BLaER1 (cell line): Measurements from ENCODE around the gene OBSCN.

Source experiments
- H3K27ac ChIP-seq: shearing (Covaris generic); formaldehyde crosslinking; 2 replicates; pipeline ENCODE4 v1.8.1; 2022
- H3K27me3 ChIP-seq: shearing (Covaris generic); formaldehyde crosslinking; 2 replicates; pipeline ENCODE4 v1.8.1; 2022
- H3K36me3 ChIP-seq: shearing (Covaris generic); formaldehyde crosslinking; 2 replicates; pipeline ENCODE4 v1.8.1; 2022
- H3K4me1 ChIP-seq: shearing (Covaris generic); formaldehyde crosslinking; 2 replicates; pipeline ENCODE4 v1.8.1; 2022
- H3K4me2 ChIP-seq: shearing (Covaris generic); formaldehyde crosslinking; 2 replicates; pipeline ENCODE4 v1.8.1; 2022
- H3K4me3 ChIP-seq: shearing (Covaris generic); formaldehyde crosslinking; 2 replicates; pipeline ENCODE4 v1.8.1; 2022
- H3K9ac ChIP-seq: shearing (Covaris generic); formaldehyde crosslinking; 2 replicates; pipeline ENCODE4 v1.8.1; 2022
- H3K9me3 ChIP-seq: shearing (Covaris generic); formaldehyde crosslinking; 2 replicates; pipeline ENCODE4 v1.8.1; 2022
- H4K20me1 ChIP-seq: shearing (Covaris generic); formaldehyde crosslinking; 2 replicates; pipeline ENCODE4 v1.8.1; 2022
- Cebpa-rat ChIP-seq: shearing (Covaris generic); IDR thresholded peaks from 2 replicates; pipeline ENCODE4 v1.8.1; 2022

The OBSCN gene

DNA sequence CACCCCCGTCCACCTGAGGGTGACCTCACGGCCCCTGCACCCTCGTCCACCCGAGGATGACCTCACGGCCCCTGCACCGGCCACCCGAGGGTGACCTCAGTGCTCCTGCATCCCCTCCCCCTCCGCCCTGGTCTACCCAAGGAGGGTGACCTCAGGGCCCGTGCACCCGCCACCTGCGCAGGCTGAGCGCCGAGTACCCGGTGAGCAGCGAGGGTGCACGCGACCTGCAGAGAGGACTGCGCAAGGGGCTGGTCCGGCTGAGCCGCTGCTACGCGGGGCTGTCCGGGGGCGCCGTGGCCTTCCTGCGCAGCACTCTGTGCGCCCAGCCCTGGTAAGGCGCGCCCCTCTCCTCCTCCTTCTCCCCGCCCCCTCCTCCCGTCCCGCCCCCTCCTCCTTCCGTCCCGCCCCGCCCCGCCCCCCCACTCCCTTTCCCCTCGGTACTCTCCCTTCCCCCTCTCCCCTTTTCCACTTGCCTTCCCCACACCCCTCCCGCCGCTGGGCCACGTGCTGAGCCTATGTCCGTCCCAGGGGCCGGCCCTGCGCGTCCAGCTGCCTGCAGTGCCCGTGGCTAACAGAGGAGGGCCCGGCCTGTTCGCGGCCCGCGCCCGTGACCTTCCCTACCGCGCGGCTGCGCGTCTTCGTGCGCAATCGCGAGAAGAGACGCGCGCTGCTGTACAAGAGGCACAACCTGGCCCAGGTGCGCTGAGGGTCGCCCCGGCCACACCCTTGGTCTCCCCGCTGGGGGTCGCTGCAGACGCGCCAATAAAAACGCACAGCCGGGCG is 170.4 kb downstream of the OBSCN start:
- H3K4me3 ChIP-seq: peak overlapping the region; percentile 67
- no peaks in the 10 kb centered on the region for H3K36me3 ChIP-seq
- H3K4me2 ChIP-seq: peak overlapping the region; percentile 88
- no peak for TF ChIP-seq Cebpa-rat
- H3K4me1 ChIP-seq: peaks cover 13% of the 10 kb centered on the region
- peaks cover 29% of the 10 kb centered on the region for H3K27me3 ChIP-seq
- peaks cover 18% of the 10 kb centered on the region for H4K20me1 ChIP-seq
- H3K27ac ChIP-seq: no peak overlapping the region
- H3K9ac ChIP-seq: peak overlapping the region; percentile 62
- no peaks in the 10 kb centered on the region for H3K9me3 ChIP-seq

DNA sequence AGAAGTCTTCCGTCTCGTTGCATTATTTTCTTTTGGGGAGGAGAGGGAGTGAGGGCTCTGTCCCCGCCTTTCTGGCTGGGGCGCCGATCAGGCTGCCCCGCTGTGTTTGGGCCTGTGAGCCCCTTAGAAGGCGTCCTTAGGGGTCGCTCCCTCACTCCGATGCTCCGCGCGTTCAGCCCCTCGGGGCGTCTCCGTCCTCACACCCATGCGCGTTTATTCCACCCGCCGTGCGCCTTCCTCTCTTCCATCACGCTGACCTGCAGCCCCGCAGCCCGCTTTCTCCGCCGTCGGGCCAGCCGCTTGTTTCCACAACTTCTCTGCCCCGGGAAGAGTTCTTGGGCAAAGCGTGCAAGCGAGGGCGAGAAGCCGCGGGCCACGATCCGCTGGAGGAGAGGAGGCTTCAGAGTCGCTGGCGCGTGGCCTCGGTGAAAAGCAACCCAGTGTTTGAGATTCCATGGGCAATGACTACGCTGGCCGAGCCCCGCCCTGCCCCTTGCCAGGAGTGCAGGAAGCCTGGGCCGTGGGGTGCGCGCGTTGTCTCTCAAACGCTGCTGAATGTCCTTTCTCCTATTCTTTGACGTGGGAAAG is 171.1 kb downstream of the OBSCN start:
- TF ChIP-seq Cebpa-rat: no peak
- Histone ChIP-seq H3K27me3 (peaks cover 29% of the 10 kb centered on the region), H3K4me1 (peaks cover 13% of the 10 kb centered on the region), H3K9me3 (no peaks in the 10 kb centered on the region), H3K36me3 (no peaks in the 10 kb centered on the region), H3K9ac (peak overlapping the region; percentile 62), H3K4me3 (peak overlapping the region; percentile 67), H4K20me1 (peaks cover 18% of the 10 kb centered on the region), H3K27ac (no peak overlapping the region), H3K4me2 (peak overlapping the region; percentile 88)

DNA sequence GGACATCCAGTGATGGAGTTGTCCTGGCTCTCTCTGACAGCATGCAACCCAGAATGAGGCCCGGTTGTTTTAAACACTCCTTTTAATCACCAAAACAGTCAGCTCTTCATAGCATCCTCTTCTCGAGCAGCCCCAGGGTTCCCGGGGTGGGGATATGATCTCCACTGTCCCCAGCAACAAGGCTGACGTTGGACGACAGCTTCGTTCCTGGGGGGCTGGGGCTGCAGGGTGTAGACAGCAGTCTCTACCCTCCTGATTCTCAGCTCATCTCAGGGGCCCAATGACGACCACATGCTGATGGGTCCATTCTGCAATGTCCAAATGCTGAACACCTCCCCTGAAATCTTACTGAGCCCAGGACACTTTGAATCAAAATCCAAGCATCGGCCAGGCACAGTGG is 171.8 kb downstream of the OBSCN start:
- peaks cover 18% of the 10 kb centered on the region for H4K20me1 ChIP-seq
- no peak for TF ChIP-seq Cebpa-rat
- H3K36me3 ChIP-seq: no peaks in the 10 kb centered on the region
- peak overlapping the region; percentile 67; the same call in 1 of the 2 replicates for H3K4me3 ChIP-seq
- no peak overlapping the region for H3K9ac ChIP-seq
- H3K4me2 ChIP-seq: peak overlapping the region; percentile 88
- no peaks in the 10 kb centered on the region for H3K9me3 ChIP-seq
- no peak overlapping the region for H3K27ac ChIP-seq
- peaks cover 13% of the 10 kb centered on the region for H3K4me1 ChIP-seq
- peaks cover 29% of the 10 kb centered on the region for H3K27me3 ChIP-seq

DNA sequence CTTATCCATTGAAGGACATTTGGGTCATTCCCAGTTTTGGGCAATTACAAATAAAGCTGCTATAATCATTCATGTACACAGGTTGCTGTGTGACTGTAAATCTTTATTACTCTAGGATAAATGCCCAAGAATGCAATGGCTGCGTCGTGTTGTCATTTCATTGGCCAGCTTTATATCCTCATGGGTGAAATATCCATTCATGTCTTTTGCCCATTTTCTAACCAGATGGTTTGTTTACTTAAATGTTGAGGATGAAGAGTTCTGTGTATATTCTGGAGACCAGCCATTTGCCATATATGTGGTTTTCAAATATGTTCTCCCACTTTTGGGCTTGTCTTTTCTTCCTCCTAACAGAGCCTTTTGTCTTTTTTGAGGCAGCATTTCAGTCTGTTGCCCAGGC is 173.5 kb downstream of the OBSCN start:
- H3K9ac ChIP-seq: no peak overlapping the region
- peaks cover 13% of the 10 kb centered on the region for H3K4me1 ChIP-seq
- H3K36me3 ChIP-seq: no peaks in the 10 kb centered on the region
- no peak overlapping the region for H3K4me3 ChIP-seq
- H3K27ac ChIP-seq: no peak overlapping the region
- H3K27me3 ChIP-seq: peaks cover 29% of the 10 kb centered on the region
- H4K20me1 ChIP-seq: peaks cover 18% of the 10 kb centered on the region
- no peak for TF ChIP-seq Cebpa-rat
- no peak overlapping the region for H3K4me2 ChIP-seq
- H3K9me3 ChIP-seq: no peaks in the 10 kb centered on the region

DNA sequence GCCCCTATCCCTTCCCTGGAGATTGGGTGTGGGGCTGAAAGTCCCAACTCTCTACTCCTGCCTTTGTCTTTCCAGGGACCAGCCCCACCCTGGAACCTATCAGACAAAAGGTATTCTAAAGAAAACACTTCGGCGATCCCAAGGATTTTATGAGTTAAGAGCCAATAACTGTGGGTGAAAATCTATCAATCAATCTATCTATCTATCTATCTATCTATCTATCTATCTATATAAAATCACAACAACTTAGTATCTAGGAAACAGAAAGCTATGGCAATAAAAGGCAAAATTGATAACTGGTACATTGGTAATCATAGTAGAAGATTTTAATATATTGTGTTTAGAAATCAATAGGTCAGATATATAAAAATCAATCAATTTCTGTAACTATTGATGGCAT is 175.9 kb downstream of the OBSCN start:
- Histone ChIP-seq H3K9me3 (no peaks in the 10 kb centered on the region), H3K27me3 (peaks cover 15% of the 10 kb centered on the region), H4K20me1 (peaks cover 6% of the 10 kb centered on the region; the same call in 1 of the 2 replicates), H3K4me2 (no peak overlapping the region), H3K27ac (no peak overlapping the region), H3K9ac (no peak overlapping the region), H3K4me3 (no peak overlapping the region), H3K4me1 (peaks cover 8% of the 10 kb centered on the region), H3K36me3 (no peaks in the 10 kb centered on the region)
- no peak for TF ChIP-seq Cebpa-rat

DNA sequence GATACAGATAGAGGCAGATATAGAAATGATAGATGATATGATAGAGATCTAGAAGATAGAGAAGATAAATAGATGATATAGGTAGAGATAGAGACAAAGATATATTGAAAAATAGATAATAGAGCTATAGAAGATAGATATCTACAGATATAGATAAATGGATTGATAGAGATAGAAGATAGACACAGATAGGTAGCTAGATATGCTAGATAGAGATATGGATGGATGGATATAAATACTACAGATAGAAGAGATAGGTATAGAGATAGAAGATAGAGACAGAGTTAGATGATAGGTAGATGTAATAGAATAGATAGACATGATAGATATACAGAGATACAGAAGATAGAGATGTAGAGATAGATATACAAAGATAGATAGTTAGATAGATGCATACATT is 177.4 kb downstream of the OBSCN start:
- Histone ChIP-seq H3K36me3 (no peaks in the 10 kb centered on the region), H3K4me2 (no peak overlapping the region), H3K27ac (no peak overlapping the region), H3K9ac (no peak overlapping the region), H3K27me3 (peaks cover under 1% of the 10 kb centered on the region; the same call in 1 of the 2 replicates), H4K20me1 (no peaks in the 10 kb centered on the region), H3K4me1 (no peaks in the 10 kb centered on the region), H3K4me3 (no peak overlapping the region), H3K9me3 (no peaks in the 10 kb centered on the region)
- TF ChIP-seq Cebpa-rat: no peak

DNA sequence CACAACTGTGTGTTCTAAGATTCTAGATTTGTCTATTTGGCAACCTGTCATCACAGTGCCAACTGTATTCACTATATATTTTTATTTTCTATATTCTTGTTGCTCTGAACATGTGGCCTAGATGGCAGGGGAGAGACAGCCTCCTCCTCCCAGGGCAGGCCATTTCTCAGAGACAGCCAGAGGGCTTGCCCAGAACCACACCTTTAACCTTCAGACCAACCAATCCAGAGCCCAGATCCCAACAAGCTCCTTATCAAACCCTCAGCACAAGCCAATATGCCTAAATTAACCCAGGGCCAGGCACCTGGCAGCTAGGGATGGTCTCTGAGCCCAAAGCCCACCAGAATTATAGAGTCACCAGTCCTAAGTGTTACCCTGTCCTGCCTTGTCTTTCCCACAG is 179.5 kb downstream of the OBSCN start:
- H3K9ac ChIP-seq: no peak overlapping the region
- TF ChIP-seq Cebpa-rat: no peak
- H3K4me1 ChIP-seq: no peaks in the 10 kb centered on the region
- H3K9me3 ChIP-seq: no peaks in the 10 kb centered on the region
- peaks cover 10% of the 10 kb centered on the region for H3K36me3 ChIP-seq
- no peak overlapping the region for H3K27ac ChIP-seq
- no peak overlapping the region for H3K4me3 ChIP-seq
- peaks cover 11% of the 10 kb centered on the region; the same call in 1 of the 2 replicates for H4K20me1 ChIP-seq
- H3K27me3 ChIP-seq: no peaks in the 10 kb centered on the region
- H3K4me2 ChIP-seq: no peak overlapping the region

DNA sequence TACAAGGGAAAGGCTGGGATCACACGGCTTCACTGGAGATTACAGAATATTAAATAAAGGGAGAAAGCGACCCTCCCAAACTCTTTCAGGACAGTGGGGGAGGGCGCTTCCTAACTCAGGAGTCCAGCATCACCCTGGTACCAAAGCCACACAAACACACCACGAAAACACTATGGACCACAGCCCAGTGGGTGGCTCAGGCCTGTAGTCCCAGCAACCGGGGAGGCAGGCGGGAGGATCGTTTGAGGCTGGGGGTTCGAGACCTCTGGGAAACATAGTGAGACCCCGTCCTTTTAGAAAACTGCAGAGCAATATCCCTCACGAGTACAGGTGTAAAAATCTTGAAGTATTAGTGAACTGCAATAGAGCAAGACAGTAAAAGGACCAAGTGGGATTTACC is 182.8 kb downstream of the OBSCN start:
- Histone ChIP-seq H3K9me3 (no peaks in the 10 kb centered on the region), H3K4me2 (no peak overlapping the region), H3K4me1 (no peaks in the 10 kb centered on the region), H3K27me3 (no peaks in the 10 kb centered on the region), H3K27ac (no peak overlapping the region), H3K36me3 (peaks cover 43% of the 10 kb centered on the region), H3K9ac (no peak overlapping the region), H4K20me1 (peaks cover 45% of the 10 kb centered on the region), H3K4me3 (no peak overlapping the region)
- no peak for TF ChIP-seq Cebpa-rat

DNA sequence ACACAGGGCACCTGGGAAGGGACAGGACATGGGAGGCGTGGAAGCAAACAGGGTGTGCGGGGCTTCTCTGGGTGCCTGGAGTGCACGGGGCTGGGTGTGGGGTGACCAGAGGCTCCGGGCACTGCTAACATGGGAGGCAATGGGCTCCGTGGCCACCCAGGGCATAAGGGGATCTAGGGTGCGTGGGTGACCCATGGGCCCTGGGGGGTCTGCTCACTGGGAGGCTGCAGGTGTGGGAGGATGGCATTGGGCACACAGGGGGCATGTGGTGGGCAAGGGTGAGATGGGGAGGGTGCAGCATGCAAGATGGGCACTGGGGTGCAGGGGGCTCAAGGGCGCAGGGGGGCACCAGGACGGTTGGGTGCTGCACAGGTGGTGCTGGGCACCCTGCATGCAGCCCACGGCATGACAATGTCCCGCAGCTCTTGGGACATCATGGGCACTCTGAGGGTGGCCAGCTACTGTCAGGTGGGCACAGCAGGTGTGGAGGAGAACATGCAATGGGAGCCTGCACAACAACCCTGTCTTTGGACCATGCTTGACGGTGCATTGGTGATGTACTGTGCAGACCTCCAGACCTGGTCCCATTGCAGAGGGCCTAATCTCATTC is 183.7 kb downstream of the OBSCN start:
- no peaks in the 10 kb centered on the region for H3K9me3 ChIP-seq
- H3K9ac ChIP-seq: no peak overlapping the region
- H3K27me3 ChIP-seq: no peaks in the 10 kb centered on the region
- no peaks in the 10 kb centered on the region for H3K4me1 ChIP-seq
- no peak overlapping the region for H3K4me2 ChIP-seq
- peaks cover 52% of the 10 kb centered on the region for H3K36me3 ChIP-seq
- TF ChIP-seq Cebpa-rat: no peak
- H3K4me3 ChIP-seq: no peak overlapping the region
- peaks cover 53% of the 10 kb centered on the region for H4K20me1 ChIP-seq
- H3K27ac ChIP-seq: no peak overlapping the region
